A549 (cell line): ENCODE data around the gene ACOXL.

Source experiments
- USF2 ChIP-seq: fragments of 450-650 bp; IDR thresholded peaks from 2 replicates; pipeline ENCODE4 v1.6.1; 2014; ENCODE audit warnings: antibody characterized with exemption
- ZFP36 ChIP-seq: fragments of 450-650 bp; IDR thresholded peaks from 2 replicates; pipeline ENCODE4 v1.6.1; 2014; ENCODE audit warnings: borderline replicate concordance; ENCODE audit not compliant: partially characterized antibody
- ZNF302 ChIP-seq: fragments of 250-450 bp; sonication (Bioruptor Pico); IDR thresholded peaks from 2 replicates; pipeline ENCODE4 v1.9.0; 2021; ENCODE audit warnings: inconsistent platforms, mild to moderate bottlenecking, moderate library complexity
- TF ChIP-seq, protein P1 (sequence below): fragments of >200 bp; sonication (Bioruptor Twin); formaldehyde crosslinking; IDR thresholded peaks from 3 replicates; pipeline ENCODE4 v1.5.1; 2016

GRCh38 chr2:111068435-111069058 is 336.2 kb downstream of the ACOXL start:
- no peak for TF ChIP-seq ZFP36
- no peak for TF ChIP-seq ZNF302 (CRISPR knock-in tag)
- TF ChIP-seq, protein P1, sequence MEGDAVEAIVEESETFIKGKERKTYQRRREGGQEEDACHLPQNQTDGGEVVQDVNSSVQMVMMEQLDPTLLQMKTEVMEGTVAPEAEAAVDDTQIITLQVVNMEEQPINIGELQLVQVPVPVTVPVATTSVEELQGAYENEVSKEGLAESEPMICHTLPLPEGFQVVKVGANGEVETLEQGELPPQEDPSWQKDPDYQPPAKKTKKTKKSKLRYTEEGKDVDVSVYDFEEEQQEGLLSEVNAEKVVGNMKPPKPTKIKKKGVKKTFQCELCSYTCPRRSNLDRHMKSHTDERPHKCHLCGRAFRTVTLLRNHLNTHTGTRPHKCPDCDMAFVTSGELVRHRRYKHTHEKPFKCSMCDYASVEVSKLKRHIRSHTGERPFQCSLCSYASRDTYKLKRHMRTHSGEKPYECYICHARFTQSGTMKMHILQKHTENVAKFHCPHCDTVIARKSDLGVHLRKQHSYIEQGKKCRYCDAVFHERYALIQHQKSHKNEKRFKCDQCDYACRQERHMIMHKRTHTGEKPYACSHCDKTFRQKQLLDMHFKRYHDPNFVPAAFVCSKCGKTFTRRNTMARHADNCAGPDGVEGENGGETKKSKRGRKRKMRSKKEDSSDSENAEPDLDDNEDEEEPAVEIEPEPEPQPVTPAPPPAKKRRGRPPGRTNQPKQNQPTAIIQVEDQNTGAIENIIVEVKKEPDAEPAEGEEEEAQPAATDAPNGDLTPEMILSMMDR = no peak
- no peak for TF ChIP-seq USF2
